Neuronal stem cell (in vitro differentiated cells): ENCODE results near the gene BPIFB6.
A peak's percentile ranks its signal among the peaks of the same experiment; 100 is the strongest.

Source experiments
- DNase-seq: peaks from one replicate; pipeline ENCODE4 v3.0.0-alpha.2; 2013; ENCODE audit warnings: low spot score
- H2AFZ ChIP-seq: one replicate; pipeline ENCODE4 v1.6.1; 2013; ENCODE audit warnings: mild to moderate bottlenecking, low read length, inconsistent platforms
- H2AK5ac ChIP-seq: 2 replicates; pipeline ENCODE4 v1.6.1; 2013; ENCODE audit warnings: low read depth, mild to moderate bottlenecking, inconsistent platforms, low read length, moderate library complexity, mixed read lengths
- H2BK120ac ChIP-seq: 2 replicates; pipeline ENCODE4 v1.6.1; 2013; ENCODE audit warnings: low read depth, mild to moderate bottlenecking, inconsistent platforms, low read length, moderate library complexity, mixed read lengths
- H2BK12ac ChIP-seq: one replicate; pipeline ENCODE4 v1.6.1; 2013; ENCODE audit warnings: low read length, inconsistent platforms
- H2BK15ac ChIP-seq: 2 replicates; pipeline ENCODE4 v1.6.1; 2013; ENCODE audit warnings: mild to moderate bottlenecking, low read length, inconsistent platforms, mixed read lengths
- H2BK5ac ChIP-seq: one replicate; pipeline ENCODE4 v1.6.1; 2013; ENCODE audit warnings: inconsistent platforms, mild to moderate bottlenecking, low read length, moderate library complexity
- H3K14ac ChIP-seq: one replicate; pipeline ENCODE4 v1.6.1; 2013; ENCODE audit warnings: low read length, inconsistent platforms
- H3K18ac ChIP-seq: 2 replicates; pipeline ENCODE4 v1.6.1; 2013; ENCODE audit warnings: low read length, inconsistent platforms
- H3K23ac ChIP-seq: 2 replicates; pipeline ENCODE4 v1.6.1; 2013; ENCODE audit warnings: low read depth, mild to moderate bottlenecking, mixed read lengths, low read length, inconsistent platforms; ENCODE audit not compliant: poor library complexity
- H3K27ac ChIP-seq: replicated peaks from 3 replicates; pipeline ENCODE4 v1.5.1; 2013; ENCODE audit warnings: low read length, inconsistent platforms
- H3K27me3 ChIP-seq, 3 experiments: 2 replicates each; pipeline ENCODE4 v1.6.1; 2013; ENCODE audit warnings: low read length in 3 of 3, mild to moderate bottlenecking in 2 of 3, inconsistent platforms in 1 of 3, low read depth in 1 of 3, mixed read lengths in 1 of 3, moderate library complexity in 1 of 3; ENCODE audit not compliant: control insufficient read depth in 3 of 3, insufficient read depth in 3 of 3
- H3K36me3 ChIP-seq, 2 donors: replicated peaks in 1 of 2; 2 replicates each; pipeline ENCODE4 v1.6.1; 2013; ENCODE audit warnings: low read length in 2 of 2; ENCODE audit not compliant: control insufficient read depth in 2 of 2, insufficient read depth in 2 of 2
- H3K4ac ChIP-seq: 2 replicates; pipeline ENCODE4 v1.6.1; 2013; ENCODE audit warnings: inconsistent platforms, mild to moderate bottlenecking, low read length, moderate library complexity
- H3K4me1 ChIP-seq, 2 donors: 1 replicate in 1 of 2; 2 replicates in 1 of 2; pipeline ENCODE4 v1.6.1; 2013; ENCODE audit warnings: low read length in 2 of 2, low read depth in 1 of 2; ENCODE audit not compliant: control insufficient read depth in 2 of 2, insufficient read depth in 1 of 2
- H3K4me2 ChIP-seq: one replicate; pipeline ENCODE4 v1.6.1; 2013; ENCODE audit warnings: mild to moderate bottlenecking, low read length, inconsistent platforms; ENCODE audit not compliant: insufficient read depth, poor library complexity, severe bottlenecking
- H3K4me3 ChIP-seq, 2 donors: 2 replicates each; pipeline ENCODE4 v1.5.1; 2013; ENCODE audit warnings: low read length in 2 of 2, mild to moderate bottlenecking in 2 of 2, inconsistent platforms in 1 of 2, moderate library complexity in 1 of 2
- H3K79me1 ChIP-seq: one replicate; pipeline ENCODE4 v1.6.1; 2013; ENCODE audit warnings: low read depth, mild to moderate bottlenecking, inconsistent platforms, low read length, moderate library complexity
- H3K9ac ChIP-seq: one replicate; pipeline ENCODE4 v1.6.1; 2013; ENCODE audit warnings: mild to moderate bottlenecking, low read depth, low read length, inconsistent platforms; ENCODE audit not compliant: poor library complexity
- H3K9me3 ChIP-seq, 2 donors: replicated peaks in 1 of 2; 2 replicates each; pipeline versions ENCODE3 to v1.6.1; 2013; ENCODE audit warnings: low read length in 2 of 2, mild to moderate bottlenecking in 2 of 2, inconsistent platforms in 1 of 2, low read depth in 1 of 2, mixed read lengths in 1 of 2, moderate library complexity in 1 of 2; ENCODE audit not compliant: control insufficient read depth in 2 of 2, insufficient read depth in 1 of 2
- H4K8ac ChIP-seq: one replicate; pipeline ENCODE4 v1.6.1; 2013; ENCODE audit warnings: low read depth, mild to moderate bottlenecking, inconsistent platforms, low read length, moderate library complexity
- H4K91ac ChIP-seq: one replicate; pipeline ENCODE4 v1.6.1; 2013; ENCODE audit warnings: low read length, low read depth, mild to moderate bottlenecking, inconsistent platforms; ENCODE audit not compliant: poor library complexity
- WGBS, 2 donors: extraction: QIAGEN DNeasy Blood & Tissue Kit; methylation state at CpG; one replicate each; pipeline ENCODE4 v1.1.7; 2013; ENCODE audit warnings: missing lambda C conversion rate in 2 of 2, mixed read lengths in 1 of 2; ENCODE audit not compliant: insufficient read length in 2 of 2, insufficient replicate concordance in 1 of 2; ENCODE audit errors: extremely low coverage in 2 of 2; 5-methylcytosine and 5-hydroxymethylcytosine counted together

Gene BPIFB6

DNA sequence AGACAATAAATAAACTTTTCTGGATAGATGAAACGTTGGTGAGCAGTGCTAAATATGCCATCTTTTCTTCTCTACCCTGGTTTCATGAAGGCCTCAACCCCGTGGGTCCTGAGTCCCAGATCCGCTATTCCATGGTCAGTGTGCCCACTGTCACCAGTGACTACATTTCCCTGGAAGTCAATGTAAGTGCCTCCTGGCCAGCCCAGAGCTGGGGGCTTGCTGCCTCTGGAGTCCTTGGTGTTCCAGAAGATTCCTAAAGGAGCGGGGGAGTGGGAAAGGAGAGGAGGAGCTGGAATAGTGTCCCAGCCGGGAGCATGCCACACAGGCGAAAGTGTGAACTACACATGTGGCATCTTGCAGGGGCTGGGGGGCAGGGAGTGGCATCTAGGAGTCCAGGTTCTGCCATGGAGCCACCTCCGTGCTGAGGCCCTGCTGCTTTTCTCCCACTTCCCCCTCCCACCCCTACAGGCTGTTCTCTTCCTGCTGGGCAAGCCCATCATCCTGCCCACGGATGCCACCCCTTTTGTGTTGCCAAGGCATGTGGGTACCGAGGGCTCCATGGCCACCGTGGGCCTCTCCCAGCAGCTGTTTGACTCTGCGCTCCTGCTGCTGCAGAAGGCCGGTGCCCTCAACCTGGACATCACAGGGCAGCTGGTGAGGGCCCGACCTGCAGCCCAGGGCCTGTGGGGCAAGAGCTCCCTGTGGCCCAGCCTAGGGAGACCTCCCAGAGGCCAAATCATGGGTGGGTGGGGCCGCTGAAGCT, 13.1 kb upstream of the BPIFB6 start:
- peak overlapping the region; percentile 17 for H2BK5ac ChIP-seq
- peaks cover 0 to 2% of the 10 kb centered on the region in 2 donors for H3K4me1 ChIP-seq
- WGBS, 2 donors, result no CpG with 5 or more reads among the region's 14 CpGs

DNA sequence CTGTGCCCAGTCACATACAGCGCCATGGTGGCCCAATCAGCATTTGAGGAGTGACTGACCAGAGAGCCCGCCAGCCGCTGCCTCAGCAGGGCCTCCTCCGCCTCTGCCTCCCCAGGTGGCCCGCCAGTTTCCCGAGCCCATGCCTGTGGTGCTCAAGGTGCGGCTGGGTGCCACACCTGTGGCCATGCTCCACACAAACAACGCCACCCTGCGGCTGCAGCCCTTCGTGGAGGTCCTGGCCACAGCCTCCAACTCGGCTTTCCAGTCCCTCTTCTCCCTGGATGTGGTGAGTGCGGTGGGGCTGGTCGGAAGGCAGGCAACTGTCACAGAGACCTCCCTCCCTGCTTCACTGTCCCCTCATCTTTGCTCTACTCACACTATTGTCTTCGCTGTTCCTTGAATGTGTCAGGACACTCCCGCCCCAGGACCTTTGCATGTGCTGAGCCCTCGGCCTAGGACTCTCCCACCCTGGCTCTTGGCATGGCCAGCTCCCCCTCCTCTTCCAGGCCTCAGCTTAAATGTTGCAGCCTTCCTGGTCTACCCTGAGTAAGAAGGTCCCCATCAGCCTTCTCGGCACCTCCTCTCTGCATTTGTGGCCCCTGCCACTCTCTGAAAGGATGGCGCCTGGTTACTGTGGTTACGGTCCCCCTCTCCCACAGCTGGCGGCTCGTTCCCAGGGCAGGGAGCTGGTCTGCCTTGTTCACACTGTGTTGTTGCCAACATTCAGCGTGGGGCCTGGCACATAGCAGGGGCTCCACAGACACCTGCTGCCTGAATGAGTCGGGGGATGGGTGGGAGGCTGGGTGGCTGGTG, 11.8 kb upstream of the BPIFB6 start:
- no peak overlapping the region for H2BK12ac ChIP-seq
- no peak overlapping the region for H3K27ac ChIP-seq
- H3K14ac ChIP-seq, result peak overlapping the region; percentile 49
- H2BK15ac ChIP-seq, result peak overlapping the region; percentile 45
- H2BK120ac ChIP-seq, result no peak overlapping the region
- H3K4me1 ChIP-seq, result no peaks in the 10 kb centered on the region
- H3K23ac ChIP-seq, result peak overlapping the region; percentile 39
- H3K4ac ChIP-seq, result no peak overlapping the region
- H3K27me3 ChIP-seq, result peaks cover 0 to 29% (median 0%) of the 10 kb centered on the region in 3 experiments
- no peak overlapping the region for H3K4me3 ChIP-seq
- no peaks in the 10 kb centered on the region for H3K9me3 ChIP-seq
- no peak overlapping the region for H3K9ac ChIP-seq
- H3K79me1 ChIP-seq, result peaks cover 2% of the 10 kb centered on the region
- peak overlapping the region; percentile 77 for H3K18ac ChIP-seq
- peak overlapping the region; percentile 84 for H2BK5ac ChIP-seq
- H3K4me2 ChIP-seq, result no peak overlapping the region
- no peak overlapping the region for H4K91ac ChIP-seq
- H2AK5ac ChIP-seq, result peak overlapping the region; percentile 64
- H2AFZ ChIP-seq, result no peak overlapping the region
- no CpG with 5 or more reads among the region's 23 CpGs for WGBS, 2 donors
- no peaks in the 10 kb centered on the region for H3K36me3 ChIP-seq
- no peak for DNase-seq
- no peak overlapping the region for H4K8ac ChIP-seq

More for the DNA sequence above, 13.1 kb upstream of the BPIFB6 start:
- DNase-seq, result no peak
- H3K23ac ChIP-seq, result peak overlapping the region; percentile 44
- no peak overlapping the region for H2BK15ac ChIP-seq
- no peaks in the 10 kb centered on the region for H3K9me3 ChIP-seq
- no peak overlapping the region for H3K4me2 ChIP-seq
- peak overlapping the region; percentile 90 for H2AK5ac ChIP-seq
- H3K14ac ChIP-seq, result no peak overlapping the region
- no peak overlapping the region for H3K9ac ChIP-seq
- no peak overlapping the region for H2BK12ac ChIP-seq
- no peaks in the 10 kb centered on the region for H3K36me3 ChIP-seq
- no peak overlapping the region for H2BK120ac ChIP-seq
- H2AFZ ChIP-seq, result no peak overlapping the region
- H4K8ac ChIP-seq, result no peak overlapping the region
- H3K27me3 ChIP-seq, result peaks cover 0 to 34% (median 0%) of the 10 kb centered on the region in 3 experiments
- H4K91ac ChIP-seq, result no peak overlapping the region
- H3K79me1 ChIP-seq, result peaks cover 2% of the 10 kb centered on the region
- peak overlapping the region; percentile 77 for H3K18ac ChIP-seq
- H3K27ac ChIP-seq, result no peak overlapping the region
- no peak overlapping the region for H3K4me3 ChIP-seq
- peak overlapping the region; percentile 17 for H3K4ac ChIP-seq

DNA sequence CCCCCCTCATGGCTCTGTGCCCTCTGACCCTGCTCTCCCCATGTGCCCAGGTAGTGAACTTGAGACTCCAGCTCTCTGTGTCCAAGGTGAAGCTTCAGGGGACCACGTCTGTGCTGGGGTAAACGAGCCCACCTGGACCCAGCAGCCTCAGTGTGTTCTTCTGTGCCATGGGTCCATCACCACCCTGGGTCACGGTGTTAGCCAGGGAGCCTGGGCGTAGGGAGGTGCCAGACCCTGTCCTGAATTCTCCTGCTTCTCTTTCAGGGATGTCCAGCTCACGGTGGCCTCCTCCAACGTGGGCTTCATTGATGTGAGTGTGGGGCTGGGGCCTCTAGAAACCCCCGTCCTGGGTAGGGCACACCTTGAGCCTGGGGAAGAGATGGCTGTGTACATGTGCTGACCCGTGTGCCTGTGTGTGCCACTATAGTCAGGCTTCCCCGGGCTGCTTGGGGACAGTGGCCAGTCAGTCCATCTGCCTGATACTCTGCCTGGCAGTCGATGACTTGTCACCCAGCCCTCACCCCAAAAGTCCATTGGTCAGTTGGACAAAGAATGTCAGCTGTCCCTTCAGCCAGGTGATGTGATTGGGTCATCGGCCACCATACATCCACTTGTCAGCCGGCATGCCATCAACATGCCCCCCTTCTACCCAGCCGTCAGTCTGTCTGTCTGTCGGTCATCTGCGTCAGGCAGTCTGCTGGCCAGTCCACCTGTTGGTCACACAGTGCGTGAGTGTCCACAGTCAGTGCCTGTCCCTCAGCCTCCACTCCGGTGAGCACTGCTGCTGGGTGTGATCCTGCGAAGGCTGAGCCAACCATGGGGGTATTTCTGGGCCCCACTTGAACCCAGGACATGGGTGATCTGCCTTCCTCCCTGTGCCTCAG, 10.9 kb upstream of the BPIFB6 start:
- no peak overlapping the region for H3K9ac ChIP-seq
- no peaks in the 10 kb centered on the region for H3K4me1 ChIP-seq

More for the DNA sequence above, 10.9 kb upstream of the BPIFB6 start:
- Histone ChIP-seq H4K8ac (no peak overlapping the region), H2BK15ac (peak overlapping the region; percentile 38), H3K4me3 (peak overlapping the region in 1 of 2 donors; percentile 20), H3K27ac (no peak overlapping the region), H2BK12ac (peak overlapping the region; percentile 61), H3K36me3 (no peaks in the 10 kb centered on the region), H3K4ac (no peak overlapping the region), H3K14ac (peak overlapping the region; percentile 82), H3K23ac (peak overlapping the region; percentile 69), H2BK5ac (peak overlapping the region; percentile 84), H2BK120ac (no peak overlapping the region), H3K27me3 (peaks cover 0 to 24% (median 0%) of the 10 kb centered on the region in 3 experiments), H2AK5ac (peak overlapping the region; percentile 64), H3K9me3 (no peaks in the 10 kb centered on the region), H4K91ac (peak overlapping the region; percentile 42), H2AFZ (no peak overlapping the region), H3K79me1 (peaks cover 2% of the 10 kb centered on the region), H3K4me2 (no peak overlapping the region), H3K18ac (peak overlapping the region; percentile 65)
- WGBS, 2 donors, result no CpG with 5 or more reads among the region's 18 CpGs
- DNase-seq, result no peak
